ENCODE measurements around the gene PCDH20. TPM values are rescaled to one million over a fixed set of nuclear protein-coding genes. Genes with fewer than 3 reads are reported as not detected.
"Not testable (repeated sequence)": the region's sequence is repeated elsewhere in the genome, so short reads cannot be mapped to it uniquely, and the experiment has no call there.

Gene PCDH20
- total RNA-seq, 2 experiments from 2014 or later, result not detected

DNA sequence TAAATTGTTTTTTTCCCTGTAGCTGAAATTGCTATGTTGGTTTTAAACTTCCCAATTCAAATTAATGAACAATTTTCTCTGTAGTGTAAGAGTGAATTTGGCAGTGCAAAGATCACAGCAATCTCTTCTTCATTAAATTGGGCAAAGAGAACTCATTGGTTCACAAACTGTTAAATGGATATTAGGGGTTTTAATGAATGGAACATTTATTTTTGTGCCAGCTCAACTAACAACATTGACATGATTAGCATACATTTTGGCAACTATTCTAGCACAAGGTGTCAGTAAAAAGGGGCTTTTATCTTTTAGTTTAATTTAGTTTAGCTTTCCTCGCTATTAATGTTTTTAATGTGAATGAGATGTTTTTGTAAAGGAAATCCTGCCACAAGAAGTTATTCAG lies 7.1 kb downstream of the PCDH20 start:
- intact Hi-C loops (cut with micrococcal nuclease), result no loop called here
- CTCF ChIA-PET, result no interaction called here
- H3K36me3 Mint-ChIP-seq (ENCODE audit: low read depth), result no peaks in the 10 kb centered on the region
- H3K4me3 Mint-ChIP-seq, result no peak overlapping the region
- H3K9me3 Mint-ChIP-seq, result peaks cover 4% of the 10 kb centered on the region
- no peaks in the 10 kb centered on the region for H3K4me1 Mint-ChIP-seq (ENCODE audit: low read depth)
- H3K27me3 Mint-ChIP-seq (ENCODE audit: low read depth), result peaks cover 13% of the 10 kb centered on the region
- no peak for DNase-seq
- no peak overlapping the region for H3K27ac Mint-ChIP-seq

DNA sequence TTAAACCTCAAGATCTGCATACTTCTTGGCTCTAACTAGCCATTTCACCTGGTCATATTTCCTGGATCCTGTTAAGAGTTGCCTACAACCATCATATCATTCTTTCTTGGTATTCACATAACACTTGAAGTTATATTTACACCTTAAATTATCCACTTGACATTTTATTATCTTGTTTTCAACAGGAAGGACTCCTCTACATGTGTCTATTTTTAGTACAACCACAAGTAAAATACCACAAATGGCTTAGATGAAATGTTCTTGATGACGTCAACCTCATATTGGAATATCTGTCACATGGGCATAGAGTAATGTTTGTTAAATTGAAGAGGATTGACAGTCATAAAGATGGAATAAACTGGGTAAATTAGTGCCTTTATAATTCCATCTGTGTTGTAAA lies 9.4 kb downstream of the PCDH20 start:
- no peak overlapping the region for H3K4me3 Mint-ChIP-seq
- H3K36me3 Mint-ChIP-seq (ENCODE audit: low read depth), result no peaks in the 10 kb centered on the region
- H3K9me3 Mint-ChIP-seq, result peaks cover 4% of the 10 kb centered on the region
- no peak overlapping the region for H3K27ac Mint-ChIP-seq
- H3K4me1 Mint-ChIP-seq (ENCODE audit: low read depth), result no peaks in the 10 kb centered on the region
- H3K27me3 Mint-ChIP-seq (ENCODE audit: low read depth), result no peaks in the 10 kb centered on the region
- no peak for DNase-seq
- intact Hi-C loops (cut with micrococcal nuclease), result no loop called here
- CTCF ChIA-PET, result no interaction called here

DNA sequence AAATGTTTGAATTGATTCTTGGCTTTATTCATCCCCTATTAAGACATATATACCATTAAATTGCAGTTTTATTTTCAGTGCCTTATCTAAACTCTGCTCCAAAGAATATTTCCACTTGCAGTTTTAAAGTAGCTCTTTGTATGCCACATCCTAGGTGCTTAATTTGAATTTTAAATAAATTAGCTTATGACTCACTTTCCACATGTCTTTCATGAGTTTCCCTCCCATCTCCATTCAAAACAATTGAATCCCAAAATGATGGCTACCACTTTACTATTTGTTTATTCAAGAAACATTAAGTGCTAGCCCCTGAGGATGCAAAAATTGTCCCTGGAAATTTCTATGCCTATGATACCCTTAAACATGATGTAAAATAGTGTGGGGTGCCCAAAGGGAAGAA lies 19.5 kb downstream of the PCDH20 start:
- peaks cover 3% of the 10 kb centered on the region for H3K9me3 Mint-ChIP-seq
- H3K27ac Mint-ChIP-seq, result no peak overlapping the region
- no peaks in the 10 kb centered on the region for H3K4me1 Mint-ChIP-seq (ENCODE audit: low read depth)
- no peaks in the 10 kb centered on the region for H3K36me3 Mint-ChIP-seq (ENCODE audit: low read depth)
- CTCF ChIA-PET, result no interaction called here
- intact Hi-C loops (cut with micrococcal nuclease), result no loop called here
- H3K27me3 Mint-ChIP-seq (ENCODE audit: low read depth), result no peaks in the 10 kb centered on the region
- H3K4me3 Mint-ChIP-seq, result no peak overlapping the region
- DNase-seq, result no peak

DNA sequence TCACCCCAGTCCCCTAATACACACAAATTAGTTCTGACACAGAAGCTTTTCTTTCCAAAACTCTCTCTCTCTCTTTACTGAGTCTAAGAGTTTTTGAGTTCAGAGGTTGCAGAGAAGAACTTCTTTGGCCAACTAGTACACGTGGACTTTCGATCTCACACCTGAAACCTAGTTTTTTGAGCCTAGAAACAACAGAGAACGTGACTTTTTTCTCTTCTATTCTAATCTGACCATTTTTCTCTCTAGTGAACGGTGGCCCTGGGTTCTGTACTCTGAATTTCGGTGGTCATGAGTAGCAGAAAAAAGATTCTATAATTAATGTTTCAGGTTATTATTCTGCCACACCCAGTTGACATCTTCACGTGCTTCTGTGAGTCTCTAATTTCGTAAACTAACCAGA lies 24.2 kb downstream of the PCDH20 start:
- Mint-ChIP-seq H3K4me3 (no peak overlapping the region), H3K36me3 (ENCODE audit: low read depth) (no peaks in the 10 kb centered on the region), H3K9me3 (peaks cover 2% of the 10 kb centered on the region), H3K27me3 (ENCODE audit: low read depth) (no peaks in the 10 kb centered on the region), H3K4me1 (ENCODE audit: low read depth) (no peaks in the 10 kb centered on the region), H3K27ac (no peak overlapping the region)
- no peak for DNase-seq
- CTCF ChIA-PET, result no interaction called here
- intact Hi-C loops (cut with micrococcal nuclease), result no loop called here

DNA sequence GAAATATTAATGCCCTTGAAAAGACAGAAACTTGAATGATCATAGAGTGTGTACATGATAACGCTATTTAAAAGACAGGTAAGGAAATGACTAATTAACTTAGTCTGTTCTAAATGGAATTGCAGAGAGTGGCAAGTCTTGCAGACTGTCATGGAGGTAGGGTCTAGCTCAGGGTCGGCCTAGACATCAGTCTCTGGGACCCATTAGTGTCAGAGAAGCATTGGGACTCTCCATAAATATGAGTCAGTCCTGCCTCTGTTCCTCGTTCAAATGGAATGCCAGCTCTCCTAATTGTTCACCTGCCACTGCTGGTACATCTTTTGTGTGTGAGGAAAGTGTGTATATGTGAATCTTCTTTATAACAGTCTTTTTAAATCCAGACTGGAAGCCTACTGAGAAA lies 28.0 kb downstream of the PCDH20 start:
- no peaks in the 10 kb centered on the region for H3K27me3 Mint-ChIP-seq (ENCODE audit: low read depth)
- H3K4me3 Mint-ChIP-seq, result no peak overlapping the region
- no peak overlapping the region for H3K27ac Mint-ChIP-seq
- no peak for DNase-seq
- no peaks in the 10 kb centered on the region for H3K36me3 Mint-ChIP-seq (ENCODE audit: low read depth)
- intact Hi-C loops (cut with micrococcal nuclease), result no loop called here
- no peaks in the 10 kb centered on the region for H3K4me1 Mint-ChIP-seq (ENCODE audit: low read depth)
- peaks cover 4% of the 10 kb centered on the region for H3K9me3 Mint-ChIP-seq
- CTCF ChIA-PET, result no interaction called here

DNA sequence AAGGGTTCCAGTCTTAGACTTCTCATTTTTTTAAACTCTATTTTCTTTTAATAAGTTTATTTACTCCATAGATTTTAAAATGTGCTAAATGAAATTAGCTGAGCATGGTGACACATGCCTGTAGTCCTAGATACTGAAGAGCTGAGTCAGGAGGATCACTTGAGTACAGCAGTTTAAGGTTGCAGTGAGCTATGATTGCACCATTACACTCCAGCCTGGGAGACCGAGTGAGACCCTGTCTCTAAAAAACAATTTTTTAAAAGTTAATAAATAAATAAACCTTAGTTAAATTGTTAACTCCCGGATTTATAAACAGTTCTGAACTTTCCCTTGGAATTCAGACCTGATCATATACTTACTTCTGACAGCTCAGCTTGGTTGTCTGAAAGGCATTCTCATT lies 32.5 kb downstream of the PCDH20 start:
- CTCF ChIA-PET, result no interaction called here
- intact Hi-C loops (cut with micrococcal nuclease), result no loop called here
- no peak overlapping the region for H3K27ac Mint-ChIP-seq
- no peak overlapping the region for H3K4me3 Mint-ChIP-seq
- H3K27me3 Mint-ChIP-seq (ENCODE audit: low read depth), result no peaks in the 10 kb centered on the region
- no peaks in the 10 kb centered on the region for H3K4me1 Mint-ChIP-seq (ENCODE audit: low read depth)
- no peaks in the 10 kb centered on the region for H3K36me3 Mint-ChIP-seq (ENCODE audit: low read depth)
- DNase-seq, result no peak
- peaks cover 7% of the 10 kb centered on the region for H3K9me3 Mint-ChIP-seq

DNA sequence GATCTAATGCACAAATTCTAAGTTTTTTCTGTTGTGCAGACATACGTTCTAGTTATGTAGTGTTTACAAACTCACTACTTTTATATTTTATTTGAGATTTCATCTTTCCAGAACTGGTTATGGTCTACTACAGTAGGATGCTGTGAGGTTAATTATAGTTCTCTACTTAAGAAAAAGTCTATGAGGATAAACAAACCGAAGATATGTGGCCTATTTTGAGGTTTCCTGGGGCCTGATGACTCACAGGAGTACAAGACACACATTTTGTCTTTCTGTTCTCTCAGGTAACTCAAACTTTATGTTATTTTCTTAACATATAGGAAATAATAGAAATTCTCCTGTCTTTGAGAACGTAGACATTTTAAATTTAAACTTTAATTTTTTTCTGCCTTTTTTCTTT lies 45.1 kb downstream of the PCDH20 start:
- H3K9me3 Mint-ChIP-seq, result peaks cover 5% of the 10 kb centered on the region
- H3K4me3 Mint-ChIP-seq, result no peak overlapping the region
- no peak for DNase-seq
- no peaks in the 10 kb centered on the region for H3K27me3 Mint-ChIP-seq (ENCODE audit: low read depth)
- H3K27ac Mint-ChIP-seq, result no peak overlapping the region
- CTCF ChIA-PET, result no interaction called here
- no peaks in the 10 kb centered on the region for H3K4me1 Mint-ChIP-seq (ENCODE audit: low read depth)
- no peaks in the 10 kb centered on the region for H3K36me3 Mint-ChIP-seq (ENCODE audit: low read depth)
- intact Hi-C loops (cut with micrococcal nuclease), result no loop called here

DNA sequence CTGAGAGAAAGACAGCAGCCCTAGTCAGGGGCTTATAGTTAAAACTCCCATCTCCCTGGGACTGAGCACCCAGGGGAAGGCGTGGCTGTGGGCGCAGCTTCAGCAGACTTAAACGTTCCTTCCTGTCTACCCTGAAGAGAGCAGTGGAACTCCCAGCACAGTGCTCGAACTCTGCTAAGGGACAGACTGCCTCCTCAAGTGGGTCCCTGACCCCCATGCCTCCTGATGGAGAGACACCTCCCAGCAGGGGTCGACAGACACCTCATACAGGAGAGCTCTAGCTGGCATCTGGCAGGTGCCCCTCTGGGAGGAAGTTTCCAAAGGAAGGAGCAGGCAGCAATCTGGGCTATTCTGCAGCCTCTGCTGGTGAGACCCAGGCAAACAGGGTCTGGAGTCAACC lies 51.0 kb downstream of the PCDH20 start:
- H3K27me3 Mint-ChIP-seq (ENCODE audit: low read depth); DNase-seq; H3K9me3 Mint-ChIP-seq; CTCF ChIA-PET; H3K4me1 Mint-ChIP-seq (ENCODE audit: low read depth); H3K36me3 Mint-ChIP-seq (ENCODE audit: low read depth); H3K27ac Mint-ChIP-seq; H3K4me3 Mint-ChIP-seq; intact Hi-C loops (cut with micrococcal nuclease): not testable (repeated sequence)

DNA sequence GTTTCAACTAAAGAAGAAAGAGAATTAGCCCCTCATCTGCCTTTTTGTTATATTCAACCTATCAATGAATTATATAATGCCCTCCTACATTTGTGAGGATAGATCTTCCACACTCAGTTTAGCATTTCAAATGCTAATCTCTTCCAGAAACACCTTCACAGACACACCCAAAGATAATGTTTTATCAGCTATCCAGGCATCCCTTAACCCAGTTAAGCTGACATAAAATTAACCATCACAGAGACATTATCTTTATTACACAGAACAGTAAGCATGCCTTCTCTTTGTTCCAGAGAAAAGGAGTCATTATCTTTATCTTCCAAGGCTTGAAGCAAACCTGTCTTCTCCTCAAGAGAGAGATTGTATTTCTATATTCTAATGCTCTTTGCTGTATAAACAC lies 53.1 kb downstream of the PCDH20 start:
- Mint-ChIP-seq H3K36me3 (ENCODE audit: low read depth) (no peaks in the 10 kb centered on the region), H3K9me3 (peaks cover 2% of the 10 kb centered on the region), H3K4me3 (no peak overlapping the region), H3K4me1 (ENCODE audit: low read depth) (no peaks in the 10 kb centered on the region), H3K27me3 (ENCODE audit: low read depth) (no peaks in the 10 kb centered on the region), H3K27ac (no peak overlapping the region)
- CTCF ChIA-PET, result no interaction called here
- DNase-seq, result no peak
- intact Hi-C loops (cut with micrococcal nuclease), result no loop called here
